OCI-LY1 (cell line): ENCODE measurements around the gene FBXO5.
A peak's percentile ranks its signal among the peaks of the same experiment; 100 is the strongest.

Experiments used
- H2AFZ ChIP-seq: fragments of 200-600 bp; sonication (generic), shearing (Covaris generic); 2 replicates; pipeline ENCODE4 v1.6.0; 2014; ENCODE audit warnings: antibody characterized with exemption, mild to moderate bottlenecking, low read length
- H3F3A ChIP-seq: fragments of 200-600 bp; sonication (generic), shearing (Covaris generic); 2 replicates; pipeline ENCODE4 v1.6.0; 2014; ENCODE audit warnings: mild to moderate bottlenecking, antibody characterized with exemption, low read length, moderate library complexity; ENCODE audit not compliant: insufficient read depth
- H3K27ac ChIP-seq: fragments of 200-600 bp; sonication (generic); 2 replicates; pipeline ENCODE4 v1.5.1; 2014; ENCODE audit warnings: low read length, mixed run types, mild to moderate bottlenecking, low read depth; ENCODE audit not compliant: poor library complexity, severe bottlenecking
- H3K27me3 ChIP-seq: fragments of 200-600 bp; sonication (generic); 2 replicates; pipeline ENCODE4 v1.6.0; 2014; ENCODE audit warnings: antibody characterized with exemption, mild to moderate bottlenecking, low read length, moderate library complexity; ENCODE audit not compliant: insufficient read depth
- H3K36me3 ChIP-seq: fragments of 200-600 bp; sonication (generic); 2 replicates; pipeline ENCODE4 v1.6.1; 2014; ENCODE audit warnings: mild to moderate bottlenecking, antibody characterized with exemption, low read length, moderate library complexity, mixed read lengths; ENCODE audit not compliant: insufficient read depth
- H3K4me1 ChIP-seq: fragments of 200-600 bp; sonication (generic); 2 replicates; pipeline ENCODE4 v1.5.1; 2014; ENCODE audit warnings: mild to moderate bottlenecking, low read length, moderate library complexity; ENCODE audit not compliant: insufficient read depth, severe bottlenecking
- H3K4me2 ChIP-seq: fragments of 200-600 bp; sonication (generic), shearing (Covaris generic); 2 replicates; pipeline ENCODE4 v1.6.1; 2014; ENCODE audit warnings: low read length
- H3K4me3 ChIP-seq: fragments of 200-600 bp; sonication (generic); 2 replicates; pipeline ENCODE4 v1.5.1; 2014; ENCODE audit warnings: low read length, low read depth, mild to moderate bottlenecking, mixed read lengths; ENCODE audit not compliant: poor library complexity, severe bottlenecking
- H3K79me2 ChIP-seq: fragments of 200-600 bp; shearing (Covaris generic); 2 replicates; pipeline ENCODE4 v1.6.1; 2016; ENCODE audit warnings: mixed run types, low read length, mixed read lengths; ENCODE audit not compliant: insufficient read depth
- H3K9ac ChIP-seq: fragments of 200-600 bp; sonication (generic), shearing (Covaris generic); 2 replicates; pipeline ENCODE4 v1.6.1; 2014; ENCODE audit warnings: mild to moderate bottlenecking, low read length, mixed read lengths
- H3K9me2 ChIP-seq: fragments of 200-600 bp; sonication (generic), shearing (Covaris generic); 2 replicates; pipeline ENCODE4 v1.6.1; 2014; ENCODE audit warnings: low read depth, mild to moderate bottlenecking, low read length, mixed read lengths
- H3K9me3 ChIP-seq: fragments of 200-600 bp; shearing (Covaris generic); 2 replicates; pipeline ENCODE4 v1.6.1; 2014; ENCODE audit warnings: low read length, mixed read lengths
- H4K20me1 ChIP-seq: fragments of 200-600 bp; sonication (generic), shearing (Covaris generic); 2 replicates; pipeline ENCODE4 v1.6.0; 2016; ENCODE audit warnings: mild to moderate bottlenecking, low read length; ENCODE audit not compliant: insufficient read depth
- CTCF ChIP-seq: fragments of 200-600 bp; sonication (generic), shearing (Covaris generic); IDR thresholded peaks from 2 replicates; pipeline ENCODE4 v1.5.1; 2017; ENCODE audit warnings: mild to moderate bottlenecking, antibody characterized with exemption, low read length, moderate library complexity, mixed read lengths
- EZH2 ChIP-seq: fragments of 200-600 bp; sonication (generic), shearing (Covaris generic); IDR thresholded peaks from 2 replicates; pipeline ENCODE4 v1.8.0; 2017; ENCODE audit warnings: borderline replicate concordance, mixed run types, mild to moderate bottlenecking, antibody characterized with exemption, low read length, moderate library complexity, mixed read lengths

Gene FBXO5

GRCh38 chr6:152982904-152983636, at the start of gene FBXO5:
Gene FBXO5, minus strand, starts transcription at chr6:152983041. Its CDS starts 82 bp downstream, at chr6:152982959.
- no peaks in the 10 kb centered on the region for H4K20me1 ChIP-seq
- H3K4me3 ChIP-seq: peak within 1 kb of the TSS; percentile 99
- TF ChIP-seq CTCF (no peak), EZH2 (no peak)
- no peak within 1 kb of the TSS for H2AFZ ChIP-seq
- no peaks in the 10 kb centered on the region for H3K27me3 ChIP-seq
- peaks cover 80% of the 10 kb centered on the region for H3K79me2 ChIP-seq
- peak within 1 kb of the TSS; percentile 97 for H3K4me2 ChIP-seq
- H3K9ac ChIP-seq: peak within 1 kb of the TSS; percentile 99
- H3K27ac ChIP-seq: peak within 1 kb of the TSS; percentile 91
- no peaks in the 10 kb centered on the region for H3K9me2 ChIP-seq
- no peaks in the 10 kb centered on the region for H3F3A ChIP-seq
- peaks cover 71% of the 10 kb centered on the region for H3K36me3 ChIP-seq
- H3K4me1 ChIP-seq: peaks cover 41% of the 10 kb centered on the region
- no peaks in the 10 kb centered on the region for H3K9me3 ChIP-seq

- no peak overlapping the region for H3K9ac ChIP-seq
- H3K36me3 ChIP-seq: no peaks in the 10 kb centered on the region
- H2AFZ ChIP-seq: no peak overlapping the region
- H3F3A ChIP-seq: no peaks in the 10 kb centered on the region
- no peak overlapping the region for H3K4me3 ChIP-seq
- TF ChIP-seq CTCF: peak; percentile 51
- no peak for TF ChIP-seq EZH2
- no peaks in the 10 kb centered on the region for H3K4me1 ChIP-seq
- H3K79me2 ChIP-seq: no peaks in the 10 kb centered on the region
- no peaks in the 10 kb centered on the region for H3K9me3 ChIP-seq
- H3K27ac ChIP-seq: no peak overlapping the region
- no peaks in the 10 kb centered on the region for H3K9me2 ChIP-seq
- H3K27me3 ChIP-seq: no peaks in the 10 kb centered on the region
- no peak overlapping the region for H3K4me2 ChIP-seq
- no peaks in the 10 kb centered on the region for H4K20me1 ChIP-seq
Observed at GRCh38 chr6:153032255-153032882, 49.5 kb upstream of the FBXO5 start.

GRCh38 chr6:153031335-153031955, 48.6 kb upstream of the FBXO5 start:
- Histone ChIP-seq H3K4me1 (no peaks in the 10 kb centered on the region), H3K9me2 (no peaks in the 10 kb centered on the region), H3K4me2 (no peak overlapping the region), H3K27me3 (no peaks in the 10 kb centered on the region), H3K79me2 (no peaks in the 10 kb centered on the region), H2AFZ (no peak overlapping the region), H3F3A (no peaks in the 10 kb centered on the region), H3K36me3 (no peaks in the 10 kb centered on the region), H4K20me1 (no peaks in the 10 kb centered on the region), H3K9ac (no peak overlapping the region), H3K9me3 (no peaks in the 10 kb centered on the region), H3K4me3 (no peak overlapping the region), H3K27ac (no peak overlapping the region)
- TF ChIP-seq CTCF: no peak
- no peak for TF ChIP-seq EZH2
